Osteoblast (primary cell): ENCODE data around the gene E2F4. TPM values are rescaled to one million over a fixed set of nuclear protein-coding genes. Genes with fewer than 3 reads are reported as not detected.
A peak's percentile ranks its signal among the peaks of the same experiment; 100 is the strongest.

Experiments
- DNase-seq: peaks from one replicate; pipeline ENCODE4 v3.0.0; 2011; ENCODE audit warnings: low spot score, mixed read lengths; ENCODE audit not compliant: insufficient read length; ENCODE audit errors: missing footprints
- H2AFZ ChIP-seq: 2 replicates; pipeline ENCODE4 v1.6.0; 2011; ENCODE audit warnings: mild to moderate bottlenecking, low read length
- H3K27ac ChIP-seq: 2 replicates; pipeline ENCODE4 v1.5.1; 2011; ENCODE audit warnings: mild to moderate bottlenecking, low read depth, low read length, moderate library complexity
- H3K27me3 ChIP-seq: 2 replicates; pipeline ENCODE4 v1.6.0; 2012; ENCODE audit warnings: mild to moderate bottlenecking, control low read depth, inconsistent platforms, low read length, moderate library complexity; ENCODE audit not compliant: insufficient read depth
- H3K36me3 ChIP-seq: 2 replicates; pipeline ENCODE4 v1.5.1; 2011; ENCODE audit warnings: mild to moderate bottlenecking, low read length, control low read depth, moderate library complexity; ENCODE audit not compliant: insufficient read depth
- H3K4me1 ChIP-seq: 2 replicates; pipeline ENCODE4 v1.5.1; 2011; ENCODE audit warnings: mild to moderate bottlenecking, low read length, control low read depth, moderate library complexity; ENCODE audit not compliant: insufficient read depth
- H3K4me2 ChIP-seq: 2 replicates; pipeline ENCODE4 v1.6.0; 2011; ENCODE audit warnings: mild to moderate bottlenecking, low read length; ENCODE audit not compliant: insufficient read depth
- H3K4me3 ChIP-seq: fragments of 200-600 bp; sonication (generic); 3 replicates; pipeline ENCODE4 v1.5.1; 2012; ENCODE audit warnings: mild to moderate bottlenecking, low read length, inconsistent platforms; ENCODE audit not compliant: insufficient read depth
- H3K79me2 ChIP-seq: 2 replicates; pipeline ENCODE4 v1.6.0; 2012; ENCODE audit warnings: mild to moderate bottlenecking, low read length, control low read depth, inconsistent platforms; ENCODE audit not compliant: insufficient read depth
- H3K9me3 ChIP-seq: 2 replicates; pipeline ENCODE4 v1.5.1; 2011; ENCODE audit warnings: low read depth, low read length, control low read depth
- H4K20me1 ChIP-seq: 2 replicates; pipeline ENCODE4 v1.6.0; 2012; ENCODE audit warnings: mild to moderate bottlenecking, low read length, control low read depth; ENCODE audit not compliant: insufficient read depth
- total RNA-seq: library from RNA; depleted of rRNA; stranded (reverse); fragments of >200 nt; gene quantifications from 2 replicates; pipeline ENCODE4 v1.2.3, GENCODE V29; 2012
- TF ChIP-seq, protein P1 (sequence below): IDR thresholded peaks from 2 replicates; pipeline ENCODE4 v1.5.1; 2011; ENCODE audit warnings: mild to moderate bottlenecking, low read depth, low read length, moderate library complexity; ENCODE audit errors: extremely low read depth

Gene E2F4
- total RNA-seq, 1 donor: 56.5 TPM

DNA sequence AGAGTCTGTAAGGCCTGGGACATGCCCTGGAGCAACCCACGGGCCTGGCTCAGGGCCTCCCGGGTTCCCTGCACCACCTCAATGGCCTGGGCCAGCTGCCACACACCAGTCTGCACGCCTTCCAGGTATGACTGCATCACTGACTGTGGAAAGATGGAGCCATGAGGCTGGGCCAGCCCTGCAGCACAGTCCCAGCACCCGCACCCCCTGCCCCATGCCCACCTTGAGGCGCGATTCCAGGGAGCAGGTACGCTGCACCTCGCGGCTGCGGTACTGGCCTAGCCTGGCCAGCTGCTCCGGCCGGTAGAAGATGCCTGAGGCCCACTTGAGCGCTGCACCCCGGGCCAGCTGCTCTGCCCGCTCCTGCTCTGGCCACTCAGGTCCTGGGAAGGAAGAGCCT lies 3.2 kb upstream of the E2F4 start:
- TF ChIP-seq, protein P1, sequence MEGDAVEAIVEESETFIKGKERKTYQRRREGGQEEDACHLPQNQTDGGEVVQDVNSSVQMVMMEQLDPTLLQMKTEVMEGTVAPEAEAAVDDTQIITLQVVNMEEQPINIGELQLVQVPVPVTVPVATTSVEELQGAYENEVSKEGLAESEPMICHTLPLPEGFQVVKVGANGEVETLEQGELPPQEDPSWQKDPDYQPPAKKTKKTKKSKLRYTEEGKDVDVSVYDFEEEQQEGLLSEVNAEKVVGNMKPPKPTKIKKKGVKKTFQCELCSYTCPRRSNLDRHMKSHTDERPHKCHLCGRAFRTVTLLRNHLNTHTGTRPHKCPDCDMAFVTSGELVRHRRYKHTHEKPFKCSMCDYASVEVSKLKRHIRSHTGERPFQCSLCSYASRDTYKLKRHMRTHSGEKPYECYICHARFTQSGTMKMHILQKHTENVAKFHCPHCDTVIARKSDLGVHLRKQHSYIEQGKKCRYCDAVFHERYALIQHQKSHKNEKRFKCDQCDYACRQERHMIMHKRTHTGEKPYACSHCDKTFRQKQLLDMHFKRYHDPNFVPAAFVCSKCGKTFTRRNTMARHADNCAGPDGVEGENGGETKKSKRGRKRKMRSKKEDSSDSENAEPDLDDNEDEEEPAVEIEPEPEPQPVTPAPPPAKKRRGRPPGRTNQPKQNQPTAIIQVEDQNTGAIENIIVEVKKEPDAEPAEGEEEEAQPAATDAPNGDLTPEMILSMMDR: no peak
- peaks cover 18% of the 10 kb centered on the region for H3K79me2 ChIP-seq
- peaks cover 5% of the 10 kb centered on the region for H3K36me3 ChIP-seq
- H3K4me2 ChIP-seq: no peak overlapping the region
- no peak overlapping the region for H3K4me3 ChIP-seq
- H3K27me3 ChIP-seq: no peaks in the 10 kb centered on the region
- peaks cover 48% of the 10 kb centered on the region for H3K4me1 ChIP-seq
- no peak overlapping the region for H2AFZ ChIP-seq
- H3K27ac ChIP-seq: no peak overlapping the region
- H3K9me3 ChIP-seq: no peaks in the 10 kb centered on the region
- peaks cover 18% of the 10 kb centered on the region for H4K20me1 ChIP-seq
- no peak for DNase-seq

DNA sequence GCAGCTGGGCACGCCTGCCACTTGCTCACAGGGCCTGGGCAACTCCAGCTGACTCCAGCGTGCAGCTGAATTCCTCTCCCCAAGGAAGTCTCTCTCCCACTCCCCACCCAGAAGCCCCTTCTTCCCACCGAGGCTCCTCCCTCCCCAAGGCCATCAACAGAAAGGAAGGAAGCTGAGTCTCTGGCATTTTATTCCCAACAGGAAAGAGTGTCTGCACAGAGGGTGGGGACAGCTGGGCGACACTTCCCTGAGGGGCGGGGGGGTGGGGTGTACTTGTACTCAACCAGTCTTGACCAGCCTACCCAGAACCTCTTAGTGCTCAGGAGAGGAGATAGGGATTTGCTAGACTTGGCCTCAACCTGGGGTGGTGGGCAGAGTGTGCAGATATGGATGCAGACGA lies 1.9 kb upstream of the E2F4 start, which contains the start of gene EXOC3L1:
Gene EXOC3L1 (minus strand): TSS at position 96 of the 400 bp plus-strand sequence. CDS start 460 bp downstream, outside the sequence.
- H3K9me3 ChIP-seq: no peaks in the 10 kb centered on the region
- no peak within 1 kb of the TSS for H3K4me3 ChIP-seq
- no peak for DNase-seq
- H3K4me1 ChIP-seq: peaks cover 45% of the 10 kb centered on the region
- H3K27ac ChIP-seq: no peak within 1 kb of the TSS
- H3K4me2 ChIP-seq: no peak within 1 kb of the TSS
- H3K79me2 ChIP-seq: peaks cover 30% of the 10 kb centered on the region
- peaks cover 26% of the 10 kb centered on the region for H4K20me1 ChIP-seq
- H3K36me3 ChIP-seq: peaks cover 17% of the 10 kb centered on the region
- H3K27me3 ChIP-seq: no peaks in the 10 kb centered on the region
- no peak within 1 kb of the TSS for H2AFZ ChIP-seq
- TF ChIP-seq, protein P1: no peak

DNA sequence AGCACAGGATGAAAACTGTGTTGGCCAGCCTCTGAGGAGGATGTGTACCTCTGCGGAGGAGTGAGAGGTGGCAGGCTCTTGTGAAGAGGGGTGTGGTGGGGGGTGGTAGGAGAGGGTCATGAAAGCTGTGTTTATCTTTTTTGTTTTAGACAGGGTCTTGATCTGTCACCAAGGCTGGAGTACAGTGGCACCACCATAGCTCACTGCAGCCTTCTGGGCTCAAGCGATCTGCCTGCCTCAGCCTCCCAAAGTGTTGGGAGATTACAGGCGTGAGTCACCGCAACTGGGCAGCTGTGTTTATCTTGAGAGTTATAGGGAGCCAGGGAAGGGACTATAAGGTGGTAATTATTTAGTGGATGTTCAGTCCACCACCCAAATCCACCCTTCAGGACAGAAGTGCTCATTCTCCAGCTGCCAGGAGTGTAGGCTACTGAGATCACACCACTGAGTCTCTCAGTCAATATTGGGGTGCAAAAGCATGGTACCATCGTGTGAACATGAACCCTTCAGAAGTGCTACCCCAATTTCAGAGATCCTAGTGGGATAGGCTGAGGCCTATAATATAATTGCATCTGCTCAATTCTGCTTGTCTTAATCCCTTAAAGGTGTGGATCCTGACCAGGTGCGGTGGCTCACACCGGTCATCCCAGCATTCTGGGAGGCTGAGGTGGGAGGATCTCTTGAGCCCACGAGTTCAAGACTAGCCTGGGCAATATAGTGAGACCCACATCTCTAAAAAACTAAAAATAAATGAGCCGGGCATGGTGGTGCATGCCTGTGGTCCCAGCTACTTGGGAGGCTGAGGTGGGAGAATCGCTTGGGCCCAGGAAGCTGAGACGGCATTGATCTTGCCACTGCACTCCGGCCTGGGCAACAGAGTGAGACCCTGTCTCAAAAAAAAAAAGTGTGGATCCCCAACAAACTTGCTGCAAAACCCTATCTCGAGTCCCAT lies 1.2 kb upstream of the E2F4 start:
- H3K27me3 ChIP-seq: no peaks in the 10 kb centered on the region
- H3K9me3 ChIP-seq: no peaks in the 10 kb centered on the region
- no peak for DNase-seq
- H3K4me2 ChIP-seq: no peak overlapping the region
- H2AFZ ChIP-seq: no peak overlapping the region
- H3K36me3 ChIP-seq: peaks cover 24% of the 10 kb centered on the region
- H4K20me1 ChIP-seq: peaks cover 29% of the 10 kb centered on the region
- H3K27ac ChIP-seq: no peak overlapping the region
- no peak overlapping the region for H3K4me3 ChIP-seq
- peaks cover 37% of the 10 kb centered on the region for H3K79me2 ChIP-seq
- TF ChIP-seq, protein P1: no peak
- peaks cover 43% of the 10 kb centered on the region for H3K4me1 ChIP-seq

DNA sequence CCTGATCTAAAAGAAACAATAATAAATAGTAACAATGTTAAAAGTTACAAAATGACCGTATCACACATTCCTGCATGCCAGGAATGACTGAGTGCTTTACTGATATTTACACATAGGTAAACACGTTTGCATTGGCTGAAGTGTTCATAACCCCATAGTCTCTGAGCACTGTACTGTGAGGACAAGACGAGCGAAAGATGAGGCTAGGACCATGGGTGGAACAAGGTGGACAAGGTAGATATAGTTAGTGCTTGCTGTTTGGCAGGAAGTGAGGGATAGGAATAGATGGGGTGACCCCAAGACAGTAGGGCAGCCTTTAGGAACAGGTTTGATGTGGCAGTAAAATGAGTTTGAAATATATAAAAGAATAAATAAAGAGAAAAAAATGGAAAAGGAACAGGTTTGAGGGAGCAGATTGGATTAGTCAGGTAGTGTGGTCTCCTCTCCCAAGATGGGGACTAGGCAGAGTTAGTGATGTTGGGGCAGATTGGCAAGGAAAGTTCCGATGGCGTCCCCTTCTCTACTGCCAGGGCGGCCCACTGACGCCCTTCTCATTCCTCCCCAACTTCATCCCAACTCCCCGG lies 452 bp upstream of the E2F4 start:
- Histone ChIP-seq H3K4me3 (peak overlapping the region; percentile 88), H3K9me3 (no peaks in the 10 kb centered on the region), H3K36me3 (peaks cover 32% of the 10 kb centered on the region), H3K4me1 (peaks cover 36% of the 10 kb centered on the region), H3K4me2 (peak overlapping the region; percentile 65), H3K27me3 (no peaks in the 10 kb centered on the region), H3K27ac (no peak overlapping the region), H2AFZ (peak overlapping the region; percentile 7), H4K20me1 (peaks cover 30% of the 10 kb centered on the region), H3K79me2 (peaks cover 39% of the 10 kb centered on the region)
- TF ChIP-seq, protein P1: no peak
- no peak for DNase-seq
